ENCODE data around the gene NCK2.

NCK2 gene

GRCh38 chr2:105744909-105745853, at the start of gene NCK2:
NCK2 (plus strand) TSS chr2:105744912; CDS start chr2:105855064, 110,152 bp downstream.
- peak; percentile 49 for DNase-seq

- DNase-seq, result no peak
Measured at GRCh38 chr2:105697781-105698449, 46.8 kb upstream of the NCK2 start.

GRCh38 chr2:105698820-105699219, 45.9 kb upstream of the NCK2 start:
- DNase-seq, result no peak

- DNase-seq, result no peak
Measured at GRCh38 chr2:105701042-105701441, 43.7 kb upstream of the NCK2 start.

GRCh38 chr2:105708697-105709096, 36.0 kb upstream of the NCK2 start:
- no peak for DNase-seq

GRCh38 chr2:105711394-105711793, 33.3 kb upstream of the NCK2 start:
- DNase-seq, result no peak

- DNase-seq, result no peak
Measured at GRCh38 chr2:105712166-105712915, 32.4 kb upstream of the NCK2 start.

GRCh38 chr2:105712981-105713596, 31.6 kb upstream of the NCK2 start:
- DNase-seq, result no peak

GRCh38 chr2:105714141-105714540, 30.6 kb upstream of the NCK2 start:
- DNase-seq, result no peak

- no peak for DNase-seq
Measured at GRCh38 chr2:105718846-105719481, 25.7 kb upstream of the NCK2 start.

GRCh38 chr2:105721991-105722511, 22.7 kb upstream of the NCK2 start:
- no peak for DNase-seq

GRCh38 chr2:105722726-105723297, 21.9 kb upstream of the NCK2 start:
- DNase-seq, result no peak

GRCh38 chr2:105723431-105723830, 21.3 kb upstream of the NCK2 start:
- DNase-seq, result no peak

- DNase-seq, result no peak
Measured at GRCh38 chr2:105725388-105725787, 19.3 kb upstream of the NCK2 start.

- DNase-seq, result no peak
Measured at GRCh38 chr2:105730170-105730569, 14.5 kb upstream of the NCK2 start.

GRCh38 chr2:105731511-105731910, 13.2 kb upstream of the NCK2 start:
- DNase-seq, result no peak

GRCh38 chr2:105732101-105732500, 12.6 kb upstream of the NCK2 start:
- no peak for DNase-seq

GRCh38 chr2:105732955-105733607, 11.6 kb upstream of the NCK2 start:
- no peak for DNase-seq

- no peak for DNase-seq
Measured at GRCh38 chr2:105733875-105734274, 10.8 kb upstream of the NCK2 start.

- no peak for DNase-seq
Measured at GRCh38 chr2:105734762-105735538, 9.8 kb upstream of the NCK2 start.

All from CD4-positive, alpha-beta T cell treated with Interleukin-17A for 4 hours (primary cell).